Stimulated activated CD4-positive, alpha-beta T cell treated with anti-CD3 and anti-CD28 coated beads, TNF-alpha, amount 100 ng/mL, for 4 hours (primary cell): ENCODE data around the gene ARHGAP26.

Experiments
- DNase-seq, 3 experiments: peaks; one replicate each; pipeline ENCODE4 v3.0.0-alpha.2; 2020; ENCODE audit warnings: low read depth in 3 of 3

ARHGAP26 gene

DNA sequence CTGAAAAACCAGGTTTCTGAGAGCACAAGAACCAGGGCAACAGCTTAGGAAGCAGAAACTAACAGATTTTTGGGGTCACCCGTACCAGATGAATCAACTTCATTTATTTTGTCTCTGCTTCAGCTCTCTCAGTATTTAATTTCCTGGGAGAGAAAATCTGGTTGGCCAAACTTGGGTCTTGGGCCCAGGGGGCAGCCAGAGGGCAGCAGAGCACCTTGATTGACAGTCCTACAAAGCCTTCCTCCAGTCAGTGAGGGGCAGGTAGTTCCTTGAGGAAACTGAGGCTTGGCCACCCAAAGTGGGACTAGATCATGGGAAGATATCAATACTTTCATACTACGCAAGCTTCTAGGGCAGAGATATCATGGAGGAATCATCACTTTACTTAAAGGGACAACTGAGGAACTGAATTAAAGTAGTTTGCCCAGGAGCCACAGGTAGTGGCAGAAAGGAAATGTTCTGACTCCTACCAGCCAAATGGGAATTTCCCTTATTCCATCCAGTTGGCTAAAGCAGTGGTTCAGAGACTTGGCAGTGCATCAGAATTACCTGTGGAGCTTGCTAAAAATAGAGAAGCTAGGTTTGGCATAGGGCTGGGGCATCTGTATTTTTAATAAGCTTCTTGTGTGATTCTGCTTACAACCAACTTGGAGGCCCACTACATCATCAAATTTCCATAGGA lies 21.5 kb upstream of the ARHGAP26 start:
- peak; percentile 11 to 23 (median 13) for DNase-seq

GRCh38 chr5:142749321-142749720 lies 20.9 kb upstream of the ARHGAP26 start:
- no peak for DNase-seq

- no peak for DNase-seq
Observed at GRCh38 chr5:142753116-142753631, 17.0 kb upstream of the ARHGAP26 start.

DNA sequence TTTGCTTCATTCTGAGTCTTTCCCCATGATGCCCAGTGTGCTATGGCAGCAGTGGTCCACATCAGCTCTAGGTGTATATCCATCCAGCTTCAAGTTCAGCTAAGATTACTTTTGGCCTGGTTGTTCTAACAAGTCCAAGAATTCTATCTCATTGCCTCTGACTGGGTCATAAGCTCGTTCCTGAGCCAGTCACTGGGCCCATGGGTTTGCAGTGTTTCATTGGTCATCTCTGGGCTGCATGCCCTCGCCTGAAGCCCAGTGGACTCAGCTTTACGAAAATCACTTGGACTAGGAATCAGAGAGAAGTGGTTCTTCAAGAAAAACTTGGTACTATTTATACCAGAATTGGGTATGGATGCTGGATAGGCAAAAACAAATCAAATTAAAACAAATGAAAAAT lies 16.1 kb upstream of the ARHGAP26 start:
- DNase-seq, result no peak

DNA sequence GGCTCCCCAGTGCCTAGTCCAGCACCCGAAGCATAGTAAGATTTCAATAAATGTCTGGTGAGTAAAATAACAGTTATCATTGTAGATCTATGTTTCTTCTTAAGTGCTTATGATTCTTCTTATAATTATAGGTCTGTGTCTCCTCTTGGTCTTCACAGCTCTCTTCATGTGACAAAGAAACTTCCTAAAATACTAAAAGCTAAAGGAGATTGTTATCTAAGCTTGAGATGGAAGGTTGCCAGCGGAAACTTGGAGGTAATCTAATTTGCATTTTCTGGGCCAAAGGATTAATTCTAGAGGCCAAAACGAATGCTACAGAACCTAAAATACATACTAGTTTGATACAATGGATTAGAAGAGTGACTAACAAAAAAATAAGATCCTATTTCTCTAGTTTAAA lies 13.6 kb upstream of the ARHGAP26 start:
- no peak for DNase-seq

DNA sequence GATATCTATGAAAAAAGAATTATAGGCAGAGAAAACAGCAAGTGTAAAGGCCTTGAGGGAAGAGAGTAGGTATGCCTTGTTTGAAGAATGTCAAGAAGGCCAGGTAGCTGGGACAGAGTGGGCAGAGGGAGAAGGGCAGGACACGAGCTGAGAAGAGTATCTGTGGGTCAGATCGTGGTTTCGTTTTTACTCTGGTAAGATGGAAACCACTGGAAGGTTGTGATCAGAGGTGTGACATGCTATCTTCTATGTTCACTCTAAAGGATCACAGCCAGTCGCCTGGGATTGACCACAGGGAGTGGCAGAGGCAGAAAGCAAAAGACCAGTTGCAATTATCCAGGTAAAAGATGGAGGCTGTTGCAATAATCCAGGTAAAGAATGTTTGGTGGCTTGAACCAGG lies 12.6 kb upstream of the ARHGAP26 start:
- no peak for DNase-seq

DNA sequence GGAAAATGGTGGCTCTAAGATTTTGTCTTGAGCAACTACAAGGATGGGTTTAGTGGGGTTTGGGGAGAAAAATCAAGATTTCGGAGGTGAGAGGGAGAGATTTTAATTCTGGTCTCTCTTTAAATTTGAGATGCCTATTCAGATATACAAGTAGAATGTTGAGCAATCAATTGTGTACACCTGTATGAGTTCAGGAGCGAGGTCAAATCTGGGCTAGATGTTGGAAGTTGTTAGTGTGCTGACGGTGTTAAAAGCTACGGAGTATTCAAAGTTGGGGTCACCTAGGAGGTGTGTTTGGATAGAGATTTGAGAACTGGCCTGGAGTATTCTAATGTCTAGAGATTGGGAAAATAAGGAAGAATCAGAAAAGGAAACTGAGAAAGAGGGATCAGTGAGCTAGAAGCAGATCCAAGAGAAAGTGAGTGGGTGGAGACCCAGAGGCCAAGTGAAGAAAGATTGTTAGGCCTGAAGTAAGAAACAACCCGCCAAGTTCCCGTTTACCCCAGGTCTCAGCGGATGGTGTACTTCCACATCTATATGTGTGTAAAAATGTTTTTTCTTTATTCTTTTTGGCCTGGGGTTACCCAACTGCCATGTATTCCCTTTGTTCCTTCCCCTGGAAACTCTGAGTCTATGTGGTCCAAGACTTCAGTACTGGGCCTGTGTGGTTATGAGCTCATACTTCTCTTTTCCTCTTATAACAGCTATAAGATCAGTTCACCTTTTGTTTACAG lies 11.9 kb upstream of the ARHGAP26 start:
- DNase-seq, result no peak

- no peak for DNase-seq
Observed at GRCh38 chr5:142758796-142759145, 11.4 kb upstream of the ARHGAP26 start.

GRCh38 chr5:142763701-142764100 lies 6.5 kb upstream of the ARHGAP26 start:
- no peak for DNase-seq

- no peak for DNase-seq
Observed at GRCh38 chr5:142767178-142767577, 3.0 kb upstream of the ARHGAP26 start.

DNA sequence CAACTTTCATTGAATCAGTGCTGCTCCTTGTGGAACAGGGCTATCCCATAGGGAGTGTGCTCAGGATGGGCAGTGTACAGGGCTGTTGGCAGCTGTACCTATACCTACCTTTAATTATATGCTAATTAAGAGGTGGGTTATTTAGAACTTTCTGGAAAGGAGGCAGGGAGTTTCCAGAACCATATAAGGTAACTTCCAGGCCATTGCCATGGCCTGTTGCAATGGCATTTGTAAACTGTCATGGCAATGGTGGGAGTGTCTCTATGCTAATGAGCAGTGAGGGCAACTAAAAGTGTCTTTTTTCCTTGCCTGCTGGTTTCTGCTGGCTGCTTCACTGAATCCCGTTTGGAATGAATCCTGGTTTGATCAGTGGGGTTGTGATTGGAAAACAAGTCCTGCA lies 2.3 kb upstream of the ARHGAP26 start:
- no peak for DNase-seq

GRCh38 chr5:142769251-142769792 lies 855 bp upstream of the ARHGAP26 start:
- DNase-seq, result no peak

DNA sequence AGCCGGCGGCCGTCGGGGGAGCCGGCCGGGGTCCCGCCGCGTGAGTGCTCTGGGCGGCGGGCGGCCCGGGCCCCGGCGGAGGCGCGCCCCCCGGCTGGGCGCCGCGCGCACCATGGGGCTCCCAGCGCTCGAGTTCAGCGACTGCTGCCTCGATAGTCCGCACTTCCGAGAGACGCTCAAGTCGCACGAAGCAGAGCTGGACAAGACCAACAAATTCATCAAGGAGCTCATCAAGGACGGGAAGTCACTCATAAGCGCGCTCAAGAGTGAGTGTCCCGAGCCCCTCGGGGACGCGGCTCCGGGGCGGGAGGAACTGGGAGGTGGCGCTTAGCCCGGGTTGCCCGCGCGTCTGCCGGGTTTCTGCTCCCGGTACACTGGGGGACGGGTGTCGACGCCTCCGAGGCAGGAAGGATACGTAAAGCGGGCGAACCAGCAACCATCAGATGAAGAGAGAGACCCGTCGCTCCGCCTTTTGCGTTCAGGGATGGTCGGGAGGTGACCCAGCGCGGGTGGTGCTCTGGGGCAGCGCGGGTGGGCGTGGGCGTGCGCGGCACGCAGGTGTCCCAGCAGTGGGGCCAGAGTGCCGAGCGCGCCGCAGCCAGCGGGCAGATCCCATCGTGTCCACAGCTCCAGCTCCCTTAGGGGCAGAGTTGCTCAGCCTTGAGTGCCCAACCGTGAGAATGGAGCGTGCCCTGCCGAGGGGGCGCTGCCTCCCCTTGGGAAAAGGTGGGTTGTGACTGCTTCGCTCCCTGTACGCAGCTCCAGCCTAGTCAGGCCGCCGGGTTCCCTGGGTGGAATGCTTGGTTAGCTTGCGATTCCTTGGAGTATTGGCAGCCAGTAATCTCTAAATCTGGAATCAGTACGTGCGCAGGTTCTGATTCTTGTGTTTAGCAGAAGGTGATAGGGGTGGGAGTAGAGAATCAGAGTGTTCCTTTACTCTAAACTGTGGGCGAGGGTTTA lies 753 bp downstream of the ARHGAP26 start:
- DNase-seq, result peak; percentile 16 to 31 (median 26)

GRCh38 chr5:142771666-142772065 lies 1.5 kb downstream of the ARHGAP26 start:
- no peak for DNase-seq

DNA sequence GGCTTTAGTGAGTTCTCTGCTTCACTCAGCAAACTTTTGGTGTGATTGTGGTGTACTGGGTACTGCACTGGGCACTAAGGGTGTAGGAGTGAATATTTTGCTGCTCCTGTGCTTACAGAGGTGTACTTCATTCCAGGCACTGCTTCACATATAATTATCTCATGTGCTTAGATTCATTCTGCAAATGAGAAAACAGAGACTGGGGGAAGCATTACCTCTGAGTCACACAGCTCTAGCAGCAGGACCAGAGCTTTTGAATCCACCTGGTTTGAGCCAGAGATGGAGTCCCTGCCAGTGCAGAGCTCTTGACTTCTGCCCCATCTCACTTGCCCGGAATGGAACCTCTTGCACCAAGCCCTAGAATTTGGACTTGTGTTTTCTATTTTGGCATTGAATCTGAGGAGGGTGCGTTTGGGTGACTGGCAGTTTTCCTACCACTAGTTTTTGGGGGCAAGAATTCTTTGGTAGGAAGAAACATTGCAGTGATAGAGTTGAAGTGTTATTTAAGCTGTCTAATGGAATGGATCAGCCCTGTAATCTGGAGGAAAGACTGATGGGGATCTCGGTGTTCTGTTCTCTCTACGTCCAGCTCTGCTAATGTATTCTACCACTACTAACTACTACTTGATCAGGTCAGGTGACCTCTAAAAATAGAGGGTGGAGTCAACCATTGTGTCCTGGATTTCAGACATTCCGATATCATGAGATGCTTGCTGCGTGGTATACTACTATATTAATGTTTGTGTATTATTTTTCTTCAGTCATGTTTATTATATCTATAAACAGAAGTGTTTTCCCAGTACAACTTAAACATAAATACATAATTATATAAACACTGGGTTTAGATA lies 2.5 kb downstream of the ARHGAP26 start:
- no peak for DNase-seq

- no peak for DNase-seq
Observed at GRCh38 chr5:142777099-142777498, 6.9 kb downstream of the ARHGAP26 start.

DNA sequence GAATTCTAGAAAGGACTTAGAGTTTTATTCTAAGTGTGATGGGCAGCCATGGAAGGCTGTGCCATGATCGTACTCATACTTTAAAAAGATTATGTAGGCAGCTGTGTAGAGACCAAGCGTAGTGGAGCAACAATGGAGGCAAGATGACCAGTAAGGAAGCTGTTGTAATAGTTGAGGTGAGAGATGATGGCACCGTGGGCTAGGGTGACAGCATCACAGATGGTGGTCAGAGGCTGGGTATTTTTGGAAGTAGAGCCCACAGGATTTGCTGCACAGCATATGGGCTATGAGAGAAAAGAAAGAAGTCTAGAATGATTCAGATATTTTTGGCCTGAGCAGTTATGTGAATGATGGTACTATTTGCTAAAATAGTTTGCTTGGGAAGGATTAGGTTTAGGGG lies 7.7 kb downstream of the ARHGAP26 start:
- no peak for DNase-seq

DNA sequence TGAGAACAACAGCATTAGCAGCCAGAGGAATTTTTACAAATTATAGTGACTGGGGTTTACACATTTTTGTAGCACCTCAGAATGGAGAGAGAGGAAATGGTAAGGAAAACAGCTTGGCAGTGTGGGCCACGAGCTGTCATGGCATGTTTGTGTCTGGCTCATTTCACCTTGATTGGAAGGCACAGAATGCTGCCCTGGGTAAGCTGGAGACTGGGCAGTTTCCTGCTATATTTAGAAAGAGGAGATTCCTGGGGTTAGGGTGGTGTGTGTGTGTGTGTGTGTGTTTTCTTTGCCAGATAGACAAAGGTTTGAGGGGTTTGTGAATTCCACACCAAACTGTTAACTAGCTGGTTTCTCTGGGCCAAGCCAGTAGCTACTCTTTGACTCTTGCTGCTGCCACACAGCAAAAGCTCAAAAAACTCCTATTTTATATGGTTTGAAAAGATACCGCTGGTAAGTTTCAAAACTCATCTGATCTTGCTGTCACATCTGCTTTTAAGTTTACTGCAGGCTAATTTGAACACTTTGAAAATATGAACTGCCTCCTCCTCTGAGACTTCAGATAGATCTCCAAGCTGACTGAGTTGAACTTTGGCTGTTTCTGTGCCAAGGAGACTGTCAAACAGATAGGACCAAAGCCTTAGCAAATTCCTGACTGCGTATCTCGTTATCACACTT lies 9.1 kb downstream of the ARHGAP26 start:
- no peak for DNase-seq

- no peak for DNase-seq
Observed at GRCh38 chr5:142780871-142781270, 10.7 kb downstream of the ARHGAP26 start.

GRCh38 chr5:142782976-142783530 lies 12.9 kb downstream of the ARHGAP26 start:
- no peak for DNase-seq
